ENCODE results near the gene ZNF423.

The ZNF423 gene

DNA sequence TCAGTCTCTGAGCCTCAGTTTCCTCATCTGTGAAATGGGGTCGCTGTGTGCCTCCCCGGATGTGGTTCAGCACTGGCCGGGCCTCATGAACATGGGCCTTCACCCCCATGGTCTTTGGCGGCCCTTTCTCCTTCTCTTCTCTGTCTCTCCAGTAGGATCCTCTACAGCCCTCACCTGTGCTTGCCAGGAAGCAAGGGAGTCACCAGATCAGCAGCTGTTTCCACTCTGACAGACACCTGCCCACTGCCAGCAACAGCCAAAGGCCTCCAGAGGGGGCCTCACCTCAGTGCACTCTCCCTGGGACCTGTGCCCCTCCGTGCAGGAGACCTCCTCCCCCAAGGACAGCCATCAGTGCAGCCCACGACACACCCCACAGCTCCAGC lies 392.9 kb downstream of the ZNF423 start:
- H3K9me3 ChIP-seq (ENCODE audit: control insufficient read depth, low read length) = no peaks in the 10 kb centered on the region

DNA sequence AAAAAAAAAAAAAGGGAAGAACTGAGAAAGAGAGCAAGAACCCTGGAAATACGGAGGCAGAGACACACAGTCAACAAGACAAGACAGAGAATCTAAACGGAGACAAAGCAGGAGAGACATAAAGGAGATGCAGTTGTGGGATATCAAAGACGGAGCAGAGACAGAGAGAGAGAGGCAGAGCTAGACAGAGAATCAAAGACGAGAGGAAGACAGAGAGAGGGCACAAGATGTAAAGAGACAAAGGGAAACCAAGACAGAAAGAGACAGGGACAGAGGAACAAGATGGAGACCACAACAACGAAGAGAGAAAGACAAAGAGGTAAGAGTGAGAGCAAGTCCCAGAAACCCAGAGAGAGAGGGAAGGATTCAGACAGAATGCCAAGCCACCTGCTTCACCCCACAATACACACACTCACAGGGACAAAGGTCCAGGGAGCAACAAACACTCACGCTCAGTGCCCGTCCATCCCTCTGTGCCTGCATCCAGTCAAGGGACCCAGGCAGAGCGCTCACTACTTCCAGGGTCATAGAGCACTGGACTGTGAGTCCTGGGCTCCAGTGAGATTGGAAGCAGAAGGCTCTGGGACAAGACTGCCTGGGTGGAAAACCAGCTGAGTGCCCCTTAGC lies 393.4 kb downstream of the ZNF423 start:
- Histone ChIP-seq H3K9me3 (ENCODE audit: control insufficient read depth, low read length) (no peaks in the 10 kb centered on the region), H3K4me3 (ENCODE audit: extremely low read depth, insufficient read depth, low read length, poor library complexity, severe bottlenecking) (no peak overlapping the region), H3K4me1 (ENCODE audit: control insufficient read depth, insufficient read depth, low read length, poor library complexity, severe bottlenecking) (no peaks in the 10 kb centered on the region), H3K27ac (ENCODE audit: low read depth, low read length, severe bottlenecking) (no peak overlapping the region), H3K36me3 (ENCODE audit: control insufficient read depth, insufficient read depth, low read length) (no peaks in the 10 kb centered on the region)
- WGBS, 2 experiments (ENCODE audit: insufficient coverage in 2 of 2) = 91 to 94% methylated on average over 7 to 8 of the region's 8 CpGs

More for the DNA sequence above, 392.9 kb downstream of the ZNF423 start:
- no peaks in the 10 kb centered on the region for H3K36me3 ChIP-seq (ENCODE audit: control insufficient read depth, insufficient read depth, low read length)
- no peaks in the 10 kb centered on the region for H3K4me1 ChIP-seq (ENCODE audit: control insufficient read depth, insufficient read depth, low read length, poor library complexity, severe bottlenecking)
- H3K4me3 ChIP-seq (ENCODE audit: extremely low read depth, insufficient read depth, low read length, poor library complexity, severe bottlenecking) = no peak overlapping the region
- no peak overlapping the region for H3K27ac ChIP-seq (ENCODE audit: low read depth, low read length, severe bottlenecking)
- WGBS, 2 experiments (ENCODE audit: insufficient coverage in 2 of 2) = 83 to 87% methylated on average over 4 to 5 of the region's 6 CpGs

DNA sequence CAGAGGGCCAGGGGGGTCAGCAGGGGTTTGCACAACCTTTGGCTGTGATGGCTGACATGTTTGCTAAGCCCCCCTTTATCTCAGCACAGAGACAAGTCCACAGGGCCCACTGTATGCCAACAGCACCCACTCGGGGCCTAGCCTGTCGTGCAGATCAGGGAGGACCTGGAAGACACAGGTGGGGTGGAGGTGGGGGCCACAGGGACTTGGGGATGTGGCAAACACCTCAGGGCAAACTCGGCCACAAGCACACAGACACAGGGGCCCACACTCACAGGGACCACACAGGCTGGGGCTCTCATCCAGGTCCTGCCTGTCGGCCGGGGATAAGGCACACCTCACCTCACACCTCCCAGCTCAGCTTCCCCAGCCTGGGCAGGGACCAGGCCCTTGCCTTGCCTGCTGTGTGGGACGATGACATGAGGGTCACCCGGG lies 394.4 kb downstream of the ZNF423 start:
- H3K36me3 ChIP-seq (ENCODE audit: control insufficient read depth, insufficient read depth, low read length) = no peaks in the 10 kb centered on the region
- WGBS, 2 experiments (ENCODE audit: insufficient coverage in 2 of 2) = 85 to 87% methylated on average over 2 to 6 of the region's 7 CpGs

DNA sequence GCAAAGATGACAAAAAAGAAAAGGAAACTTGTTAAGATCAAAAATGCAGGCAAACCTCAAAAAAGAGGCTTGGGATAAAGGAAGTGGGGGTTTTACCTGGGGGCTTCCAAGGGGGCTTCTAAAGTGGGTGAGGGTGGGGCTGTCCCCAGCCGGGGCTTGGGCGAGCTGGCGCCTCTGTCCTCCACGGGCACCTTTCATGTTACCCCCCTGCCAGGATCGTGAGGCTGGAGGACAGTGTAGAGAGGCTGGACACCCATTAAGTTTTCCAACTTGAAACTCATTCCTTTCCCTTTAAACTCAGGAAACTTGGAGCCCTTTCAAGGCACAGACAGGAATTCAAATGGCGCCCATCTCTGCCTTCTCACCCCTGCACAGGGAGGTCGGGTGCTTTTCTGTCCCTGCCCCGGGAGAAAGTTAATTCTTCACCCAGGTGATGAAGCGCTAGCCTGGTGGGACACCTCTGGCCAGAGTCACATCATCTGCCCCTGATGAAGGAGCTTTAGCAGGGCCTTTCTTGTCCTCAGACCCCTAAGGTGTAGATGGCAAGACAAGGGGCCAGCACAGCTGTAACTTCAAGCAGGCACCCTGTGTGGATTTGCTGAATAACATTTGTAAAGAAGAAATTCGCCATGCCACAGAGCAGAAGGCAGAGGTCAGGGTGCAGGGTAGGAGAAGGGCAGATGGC lies 395.0 kb downstream of the ZNF423 start:
- Histone ChIP-seq H3K27ac (ENCODE audit: low read depth, low read length, severe bottlenecking) (no peak overlapping the region), H3K9me3 (ENCODE audit: control insufficient read depth, low read length) (no peaks in the 10 kb centered on the region), H3K4me1 (ENCODE audit: control insufficient read depth, insufficient read depth, low read length, poor library complexity, severe bottlenecking) (no peaks in the 10 kb centered on the region), H3K36me3 (ENCODE audit: control insufficient read depth, insufficient read depth, low read length) (no peaks in the 10 kb centered on the region), H3K4me3 (ENCODE audit: extremely low read depth, insufficient read depth, low read length, poor library complexity, severe bottlenecking) (no peak overlapping the region)
- 80 to 88% methylated on average over 5 to 6 of the region's 10 CpGs for WGBS, 2 experiments (ENCODE audit: insufficient coverage in 2 of 2)

More for the DNA sequence above, 394.4 kb downstream of the ZNF423 start:
- no peaks in the 10 kb centered on the region for H3K4me1 ChIP-seq (ENCODE audit: control insufficient read depth, insufficient read depth, low read length, poor library complexity, severe bottlenecking)
- no peaks in the 10 kb centered on the region for H3K9me3 ChIP-seq (ENCODE audit: control insufficient read depth, low read length)
- H3K27ac ChIP-seq (ENCODE audit: low read depth, low read length, severe bottlenecking) = no peak overlapping the region
- no peak overlapping the region for H3K4me3 ChIP-seq (ENCODE audit: extremely low read depth, insufficient read depth, low read length, poor library complexity, severe bottlenecking)

- Histone ChIP-seq H3K36me3 (ENCODE audit: control insufficient read depth, insufficient read depth, low read length) (no peaks in the 10 kb centered on the region), H3K27ac (ENCODE audit: low read depth, low read length, severe bottlenecking) (no peak overlapping the region), H3K9me3 (ENCODE audit: control insufficient read depth, low read length) (no peaks in the 10 kb centered on the region), H3K4me1 (ENCODE audit: control insufficient read depth, insufficient read depth, low read length, poor library complexity, severe bottlenecking) (no peaks in the 10 kb centered on the region), H3K4me3 (ENCODE audit: extremely low read depth, insufficient read depth, low read length, poor library complexity, severe bottlenecking) (no peak overlapping the region)
- WGBS, 2 experiments (ENCODE audit: insufficient coverage in 2 of 2) = 63 to 67% methylated on average over 3 to 4 of the region's 6 CpGs
Measured at GRCh38 chr16:49459953-49460735, 395.8 kb downstream of the ZNF423 start.

DNA sequence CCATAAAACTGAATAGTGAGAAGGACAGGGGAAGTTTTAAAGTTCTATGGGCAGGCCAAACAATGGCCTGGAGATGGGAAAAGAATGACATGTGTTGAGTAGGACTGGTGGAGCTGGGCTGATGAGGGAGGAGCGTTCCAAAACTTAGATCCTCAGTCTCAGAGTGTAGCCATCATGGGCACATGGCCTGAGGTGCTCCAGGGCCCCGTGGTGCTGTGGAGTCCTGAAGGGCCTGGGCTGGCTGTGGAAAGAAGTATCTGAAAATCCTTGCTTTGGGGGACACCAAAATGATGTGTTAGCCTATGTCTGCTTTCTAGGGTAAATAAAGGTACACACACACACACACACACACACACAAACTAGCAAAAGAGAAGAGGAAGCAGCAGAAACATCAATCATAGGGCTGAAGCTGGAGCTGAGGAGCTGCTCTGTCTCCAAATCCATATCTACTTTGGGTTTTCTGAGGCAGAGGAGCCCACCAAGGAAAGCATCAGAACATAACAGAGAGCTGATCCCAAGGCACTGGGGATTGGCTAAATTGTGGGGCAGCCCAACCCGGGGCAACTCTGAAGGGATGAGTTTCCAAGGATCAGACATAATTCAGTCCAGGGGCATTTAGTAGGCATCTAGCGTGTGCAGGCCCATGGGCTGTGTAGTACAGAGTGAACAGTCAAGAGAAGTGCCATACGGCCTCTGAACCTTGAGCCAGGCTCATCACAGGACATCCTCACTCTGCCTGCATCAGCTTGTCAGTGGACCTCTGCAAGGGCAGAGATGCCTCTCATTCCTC lies 397.1 kb downstream of the ZNF423 start:
- WGBS, 2 experiments (ENCODE audit: insufficient coverage in 2 of 2) = 90 to 94% methylated on average over 4 of the region's 5 CpGs
- no peaks in the 10 kb centered on the region for H3K4me1 ChIP-seq (ENCODE audit: control insufficient read depth, insufficient read depth, low read length, poor library complexity, severe bottlenecking)
- H3K4me3 ChIP-seq (ENCODE audit: extremely low read depth, insufficient read depth, low read length, poor library complexity, severe bottlenecking) = no peak overlapping the region
- no peaks in the 10 kb centered on the region for H3K9me3 ChIP-seq (ENCODE audit: control insufficient read depth, low read length)
- no peak overlapping the region for H3K27ac ChIP-seq (ENCODE audit: low read depth, low read length, severe bottlenecking)
- H3K36me3 ChIP-seq (ENCODE audit: control insufficient read depth, insufficient read depth, low read length) = no peaks in the 10 kb centered on the region

GRCh38 chr16:49458243-49458642 lies 397.7 kb downstream of the ZNF423 start:
- Histone ChIP-seq H3K36me3 (ENCODE audit: control insufficient read depth, insufficient read depth, low read length) (no peaks in the 10 kb centered on the region), H3K9me3 (ENCODE audit: control insufficient read depth, low read length) (no peaks in the 10 kb centered on the region), H3K27ac (ENCODE audit: low read depth, low read length, severe bottlenecking) (no peak overlapping the region), H3K4me1 (ENCODE audit: control insufficient read depth, insufficient read depth, low read length, poor library complexity, severe bottlenecking) (no peaks in the 10 kb centered on the region), H3K4me3 (ENCODE audit: extremely low read depth, insufficient read depth, low read length, poor library complexity, severe bottlenecking) (no peak overlapping the region)
- WGBS, 2 experiments (ENCODE audit: insufficient coverage in 2 of 2) = 91 to 93% methylated on average over 6 of the region's 6 CpGs

- Histone ChIP-seq H3K36me3 (ENCODE audit: control insufficient read depth, insufficient read depth, low read length) (no peaks in the 10 kb centered on the region), H3K9me3 (ENCODE audit: control insufficient read depth, low read length) (no peaks in the 10 kb centered on the region), H3K4me1 (ENCODE audit: control insufficient read depth, insufficient read depth, low read length, poor library complexity, severe bottlenecking) (no peaks in the 10 kb centered on the region), H3K27ac (ENCODE audit: low read depth, low read length, severe bottlenecking) (no peak overlapping the region), H3K4me3 (ENCODE audit: extremely low read depth, insufficient read depth, low read length, poor library complexity, severe bottlenecking) (no peak overlapping the region)
- 73 to 81% methylated on average over 5 to 6 of the region's 7 CpGs for WGBS, 2 experiments (ENCODE audit: insufficient coverage in 2 of 2)
Measured at GRCh38 chr16:49457196-49457595, 398.7 kb downstream of the ZNF423 start.

DNA sequence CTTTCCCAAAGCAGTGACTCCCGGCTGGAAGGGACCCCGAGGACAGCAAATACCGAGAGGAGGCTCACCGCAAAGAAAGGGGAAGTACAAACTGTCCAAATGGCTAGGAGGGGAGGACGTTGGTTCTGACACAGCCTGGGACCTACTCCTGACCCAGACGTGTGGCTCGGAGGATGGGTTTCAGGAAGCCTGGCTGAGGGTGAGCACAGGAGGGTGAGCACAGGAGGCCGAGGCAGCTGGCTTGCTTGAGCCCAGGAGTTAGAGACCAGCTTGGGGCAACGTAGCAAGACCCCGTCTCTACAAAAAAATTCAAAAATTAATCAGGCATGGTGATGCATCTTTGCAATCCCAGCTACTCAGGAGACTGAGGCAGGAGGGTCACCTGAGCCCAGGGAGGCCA lies 399.1 kb downstream of the ZNF423 start:
- WGBS, 2 experiments (ENCODE audit: insufficient coverage in 2 of 2) = 87 to 90% methylated on average over 9 to 10 of the region's 10 CpGs
- no peak overlapping the region for H3K27ac ChIP-seq (ENCODE audit: low read depth, low read length, severe bottlenecking)
- H3K4me1 ChIP-seq (ENCODE audit: control insufficient read depth, insufficient read depth, low read length, poor library complexity, severe bottlenecking) = no peaks in the 10 kb centered on the region
- no peaks in the 10 kb centered on the region for H3K36me3 ChIP-seq (ENCODE audit: control insufficient read depth, insufficient read depth, low read length)
- no peak overlapping the region for H3K4me3 ChIP-seq (ENCODE audit: extremely low read depth, insufficient read depth, low read length, poor library complexity, severe bottlenecking)
- no peaks in the 10 kb centered on the region for H3K9me3 ChIP-seq (ENCODE audit: control insufficient read depth, low read length)

DNA sequence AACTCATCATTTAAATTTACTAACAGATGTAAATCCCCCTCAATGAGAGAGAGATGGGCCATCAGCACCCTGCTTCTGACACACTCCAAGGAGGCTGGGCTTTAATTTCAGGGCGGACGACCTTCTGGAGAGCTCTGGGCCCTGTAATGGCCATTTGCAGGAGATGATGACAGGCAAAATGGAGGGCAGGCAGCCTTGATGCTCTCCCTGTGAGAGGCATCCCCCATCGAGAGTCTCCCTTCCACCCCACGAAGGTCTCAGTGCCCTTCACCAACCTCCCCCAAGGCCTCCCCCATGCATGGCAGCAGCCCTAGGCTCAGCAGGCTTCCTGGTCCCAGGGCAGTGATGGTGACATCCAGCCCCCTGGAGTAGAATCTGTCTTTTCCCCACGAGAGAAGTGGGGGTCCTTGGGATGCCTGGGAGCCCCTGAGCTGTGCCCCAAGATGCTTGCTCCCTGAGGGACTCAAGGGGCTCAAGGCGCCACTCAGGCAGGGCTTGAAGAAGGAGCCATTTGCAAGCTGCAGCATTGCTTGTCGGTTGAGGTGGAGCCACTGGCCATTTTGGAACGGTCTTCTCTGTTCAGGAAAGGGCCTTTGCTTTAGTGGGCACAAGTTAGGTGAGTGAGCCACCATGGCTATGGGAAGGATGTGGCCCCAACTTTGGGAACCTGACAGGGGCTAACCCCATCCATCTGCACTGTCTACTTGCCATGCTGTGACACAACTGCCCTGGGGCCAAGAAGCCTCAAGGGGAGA lies 399.7 kb downstream of the ZNF423 start:
- no peaks in the 10 kb centered on the region for H3K36me3 ChIP-seq (ENCODE audit: control insufficient read depth, insufficient read depth, low read length)

More for the DNA sequence above, 399.7 kb downstream of the ZNF423 start:
- H3K27ac ChIP-seq (ENCODE audit: low read depth, low read length, severe bottlenecking) = no peak overlapping the region
- WGBS, 2 experiments (ENCODE audit: insufficient coverage in 2 of 2) = 83 to 93% methylated on average over 7 of the region's 8 CpGs
- no peaks in the 10 kb centered on the region for H3K9me3 ChIP-seq (ENCODE audit: control insufficient read depth, low read length)
- H3K4me1 ChIP-seq (ENCODE audit: control insufficient read depth, insufficient read depth, low read length, poor library complexity, severe bottlenecking) = no peaks in the 10 kb centered on the region
- H3K4me3 ChIP-seq (ENCODE audit: extremely low read depth, insufficient read depth, low read length, poor library complexity, severe bottlenecking) = no peak overlapping the region
